Thoracic aorta (tissue), 2 donors: Measurements from ENCODE around the gene ZNF501. TPM values are rescaled to one million over a fixed set of nuclear protein-coding genes. Genes with fewer than 3 reads are reported as not detected.

Source experiments
- ATAC-seq: fragments of 150-250 bp; one replicate; pipeline ENCODE4 v1.8.0; 2017; ENCODE audit warnings: low read depth; ENCODE audit not compliant: insufficient number of reproducible peaks, low FRiP score
- DNase-seq: peaks from one replicate; pipeline ENCODE4 v3.0.0-alpha.2; 2020; ENCODE audit warnings: low spot score
- H3K27ac ChIP-seq, 2 donors: fragments of 200-600 bp; sonication (generic); 1 replicate in 1 of 2; 2 replicates in 1 of 2; pipeline ENCODE4 v1.5.1; 2016; ENCODE audit warnings: mild to moderate bottlenecking in 2 of 2, moderate library complexity in 2 of 2
- H3K27me3 ChIP-seq: fragments of 200-600 bp; sonication (generic); replicated peaks from 2 replicates; pipeline ENCODE4 v1.6.0; 2016; ENCODE audit warnings: mild to moderate bottlenecking; ENCODE audit not compliant: insufficient read depth
- H3K36me3 ChIP-seq: fragments of 200-600 bp; sonication (generic); one replicate; pipeline ENCODE4 v1.5.1; 2016
- H3K4me1 ChIP-seq, 2 donors: fragments of 200-600 bp; sonication (generic); 1 replicate in 1 of 2; 2 replicates in 1 of 2; pipeline versions ENCODE4 v1.5.1 to v1.6.0; 2016; ENCODE audit warnings: low read depth in 2 of 2, mild to moderate bottlenecking in 1 of 2; ENCODE audit not compliant: control insufficient read depth in 1 of 2
- H3K4me3 ChIP-seq: fragments of 200-600 bp; sonication (generic); 2 replicates; pipeline ENCODE4 v1.5.1; 2016; ENCODE audit warnings: mild to moderate bottlenecking
- H3K9me3 ChIP-seq: fragments of 200-600 bp; sonication (generic); 2 replicates; pipeline ENCODE4 v1.5.1; 2016
- CTCF ChIP-seq: fragments of 200-600 bp; sonication (generic); IDR thresholded peaks from one replicate; pipeline ENCODE4 v1.5.1; 2019; ENCODE audit warnings: antibody characterized with exemption
- total RNA-seq, 2 donors: library from RNA; depleted of rRNA; stranded (reverse); fragments of >200 nt; gene quantifications; one replicate each; pipeline versions ENCODE4 v1.1.0 to v1.2.3, GENCODE V29; 2016

Gene ZNF501
- total RNA-seq, 2 donors from 2014 or later: 3.0 to 3.6 TPM

GRCh38 chr3:44761424-44762169 is 32.2 kb downstream of the ZNF501 start, which contains the start of the genes KIAA1143 and KIF15:
Gene KIAA1143, minus strand, starts transcription at chr3:44761619. Its CDS starts 17 bp downstream, at chr3:44761602.
Gene KIF15, plus strand, starts transcription at chr3:44761794. Its CDS starts 72 bp downstream, at chr3:44761866.
- H3K4me1 ChIP-seq: peaks cover 5 to 13% of the 10 kb centered on the region in 2 donors
- H3K27ac ChIP-seq: peak within 1 kb of the TSS in 1 of 2 donors; percentile 39
- peak; percentile 72 for DNase-seq
- no peaks in the 10 kb centered on the region for H3K27me3 ChIP-seq
- ATAC-seq: peak; percentile 98
- no peaks in the 10 kb centered on the region for H3K9me3 ChIP-seq
- TF ChIP-seq CTCF: no peak
- no peaks in the 10 kb centered on the region for H3K36me3 ChIP-seq
- H3K4me3 ChIP-seq: peak within 1 kb of the TSS; percentile 83

GRCh38 chr3:44762170-44762677 is 32.8 kb downstream of the ZNF501 start:
- DNase-seq (no peak), ATAC-seq (no peak)
- H3K4me1 ChIP-seq: peaks cover 5 to 13% of the 10 kb centered on the region in 2 donors
- H3K9me3 ChIP-seq: no peaks in the 10 kb centered on the region
- peak overlapping the region; percentile 83 for H3K4me3 ChIP-seq
- no peak for TF ChIP-seq CTCF
- H3K27ac ChIP-seq: no peak overlapping the region
- no peaks in the 10 kb centered on the region for H3K36me3 ChIP-seq
- H3K27me3 ChIP-seq: no peaks in the 10 kb centered on the region

- Histone ChIP-seq H3K27me3 (no peaks in the 10 kb centered on the region), H3K4me3 (no peak overlapping the region), H3K27ac (no peak overlapping the region), H3K4me1 (peaks cover 5 to 13% of the 10 kb centered on the region in 2 donors), H3K9me3 (no peaks in the 10 kb centered on the region), H3K36me3 (no peaks in the 10 kb centered on the region)
- ATAC-seq (no peak), DNase-seq (no peak)
- no peak for TF ChIP-seq CTCF
Observed at GRCh38 chr3:44762690-44763089, 33.3 kb downstream of the ZNF501 start.

- ATAC-seq (no peak), DNase-seq (no peak)
- no peak for TF ChIP-seq CTCF
- no peak overlapping the region for H3K27ac ChIP-seq
- H3K36me3 ChIP-seq: no peaks in the 10 kb centered on the region
- H3K27me3 ChIP-seq: no peaks in the 10 kb centered on the region
- H3K4me1 ChIP-seq: peaks cover 5 to 13% of the 10 kb centered on the region in 2 donors
- H3K9me3 ChIP-seq: no peaks in the 10 kb centered on the region
- H3K4me3 ChIP-seq: no peak overlapping the region
Observed at GRCh38 chr3:44764248-44764647, 34.8 kb downstream of the ZNF501 start.

GRCh38 chr3:44771424-44772098 is 42.1 kb downstream of the ZNF501 start:
- Histone ChIP-seq H3K27ac (no peak overlapping the region), H3K36me3 (no peaks in the 10 kb centered on the region), H3K27me3 (no peaks in the 10 kb centered on the region), H3K4me3 (no peak overlapping the region), H3K9me3 (peaks cover 11% of the 10 kb centered on the region), H3K4me1 (no peaks in the 10 kb centered on the region)
- DNase-seq: no peak
- no peak for ATAC-seq
- TF ChIP-seq CTCF: no peak
